GM12872 (cell line): ENCODE results near the gene CCL14.

Experiments
- CTCF ChIP-seq: IDR thresholded peaks from 3 replicates; pipeline ENCODE4 v1.5.1; 2011; ENCODE audit warnings: low read depth, mild to moderate bottlenecking, low read length, moderate library complexity; ENCODE audit not compliant: insufficient read depth

CCL14 gene

GRCh38 chr17:35986643-35987042 is at the start of gene CCL14:
CCL14 (minus strand) TSS chr17:35986729; CDS start chr17:35986649, 80 bp downstream.
- no peak for TF ChIP-seq CTCF

- no peak for TF ChIP-seq CTCF
Observed at GRCh38 chr17:36036235-36036634, 49.7 kb upstream of the CCL14 start.

GRCh38 chr17:36034127-36034526 is 47.6 kb upstream of the CCL14 start:
- no peak for TF ChIP-seq CTCF

- TF ChIP-seq CTCF = no peak
Observed at GRCh38 chr17:36030956-36031355, 44.4 kb upstream of the CCL14 start.

- no peak for TF ChIP-seq CTCF
Observed at GRCh38 chr17:36027761-36028160, 41.2 kb upstream of the CCL14 start.

- no peak for TF ChIP-seq CTCF
Observed at GRCh38 chr17:36024106-36024869, 37.8 kb upstream of the CCL14 start.

- TF ChIP-seq CTCF = no peak
Observed at GRCh38 chr17:36019423-36019822, 32.9 kb upstream of the CCL14 start.
